HL-60 (cell line): ENCODE measurements around the gene GADD45GIP1.

Source experiments
- GABPA ChIP-seq: IDR thresholded peaks from 2 replicates; pipeline ENCODE4 v1.6.1; 2012; ENCODE audit warnings: low read depth
- POLR2AphosphoS5 ChIP-seq: IDR thresholded peaks from 2 replicates; pipeline ENCODE4 v1.6.1; 2012; ENCODE audit warnings: low read depth
- TF ChIP-seq, protein P1 (sequence below): IDR thresholded peaks from one replicate; pipeline ENCODE4 v1.5.1; 2011; ENCODE audit warnings: low read length, control low read depth, inconsistent platforms; ENCODE audit not compliant: insufficient read depth
- TF ChIP-seq, protein P2 (sequence below): IDR thresholded peaks from 2 replicates; pipeline ENCODE4 v1.6.1; 2012; ENCODE audit warnings: low read depth; ENCODE audit not compliant: insufficient replicate concordance

DNA sequence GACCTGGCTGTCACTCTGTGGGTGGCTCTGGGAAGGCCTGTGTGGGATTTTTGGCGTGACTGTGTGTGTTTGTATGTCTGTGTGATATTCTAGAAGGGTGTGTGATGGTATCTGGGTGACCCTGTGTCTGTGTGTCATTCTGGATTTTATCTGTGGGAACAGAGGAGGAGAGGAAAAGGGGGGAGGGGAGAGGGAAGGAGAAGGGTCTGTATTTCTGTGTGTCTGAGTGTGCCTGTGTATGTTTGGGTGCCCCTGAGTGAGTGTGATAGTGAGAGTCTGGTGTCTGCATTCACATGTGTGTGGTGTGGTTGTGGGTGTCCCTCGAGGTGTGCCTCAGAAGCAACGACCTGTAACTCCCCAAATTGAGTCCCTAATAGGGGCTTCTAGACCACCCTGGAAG lies 30.2 kb upstream of the GADD45GIP1 start:
- TF ChIP-seq POLR2AphosphoS5 (no peak), GABPA (no peak)
- TF ChIP-seq, protein P1, sequence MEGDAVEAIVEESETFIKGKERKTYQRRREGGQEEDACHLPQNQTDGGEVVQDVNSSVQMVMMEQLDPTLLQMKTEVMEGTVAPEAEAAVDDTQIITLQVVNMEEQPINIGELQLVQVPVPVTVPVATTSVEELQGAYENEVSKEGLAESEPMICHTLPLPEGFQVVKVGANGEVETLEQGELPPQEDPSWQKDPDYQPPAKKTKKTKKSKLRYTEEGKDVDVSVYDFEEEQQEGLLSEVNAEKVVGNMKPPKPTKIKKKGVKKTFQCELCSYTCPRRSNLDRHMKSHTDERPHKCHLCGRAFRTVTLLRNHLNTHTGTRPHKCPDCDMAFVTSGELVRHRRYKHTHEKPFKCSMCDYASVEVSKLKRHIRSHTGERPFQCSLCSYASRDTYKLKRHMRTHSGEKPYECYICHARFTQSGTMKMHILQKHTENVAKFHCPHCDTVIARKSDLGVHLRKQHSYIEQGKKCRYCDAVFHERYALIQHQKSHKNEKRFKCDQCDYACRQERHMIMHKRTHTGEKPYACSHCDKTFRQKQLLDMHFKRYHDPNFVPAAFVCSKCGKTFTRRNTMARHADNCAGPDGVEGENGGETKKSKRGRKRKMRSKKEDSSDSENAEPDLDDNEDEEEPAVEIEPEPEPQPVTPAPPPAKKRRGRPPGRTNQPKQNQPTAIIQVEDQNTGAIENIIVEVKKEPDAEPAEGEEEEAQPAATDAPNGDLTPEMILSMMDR, result no peak
- TF ChIP-seq, protein P2, sequence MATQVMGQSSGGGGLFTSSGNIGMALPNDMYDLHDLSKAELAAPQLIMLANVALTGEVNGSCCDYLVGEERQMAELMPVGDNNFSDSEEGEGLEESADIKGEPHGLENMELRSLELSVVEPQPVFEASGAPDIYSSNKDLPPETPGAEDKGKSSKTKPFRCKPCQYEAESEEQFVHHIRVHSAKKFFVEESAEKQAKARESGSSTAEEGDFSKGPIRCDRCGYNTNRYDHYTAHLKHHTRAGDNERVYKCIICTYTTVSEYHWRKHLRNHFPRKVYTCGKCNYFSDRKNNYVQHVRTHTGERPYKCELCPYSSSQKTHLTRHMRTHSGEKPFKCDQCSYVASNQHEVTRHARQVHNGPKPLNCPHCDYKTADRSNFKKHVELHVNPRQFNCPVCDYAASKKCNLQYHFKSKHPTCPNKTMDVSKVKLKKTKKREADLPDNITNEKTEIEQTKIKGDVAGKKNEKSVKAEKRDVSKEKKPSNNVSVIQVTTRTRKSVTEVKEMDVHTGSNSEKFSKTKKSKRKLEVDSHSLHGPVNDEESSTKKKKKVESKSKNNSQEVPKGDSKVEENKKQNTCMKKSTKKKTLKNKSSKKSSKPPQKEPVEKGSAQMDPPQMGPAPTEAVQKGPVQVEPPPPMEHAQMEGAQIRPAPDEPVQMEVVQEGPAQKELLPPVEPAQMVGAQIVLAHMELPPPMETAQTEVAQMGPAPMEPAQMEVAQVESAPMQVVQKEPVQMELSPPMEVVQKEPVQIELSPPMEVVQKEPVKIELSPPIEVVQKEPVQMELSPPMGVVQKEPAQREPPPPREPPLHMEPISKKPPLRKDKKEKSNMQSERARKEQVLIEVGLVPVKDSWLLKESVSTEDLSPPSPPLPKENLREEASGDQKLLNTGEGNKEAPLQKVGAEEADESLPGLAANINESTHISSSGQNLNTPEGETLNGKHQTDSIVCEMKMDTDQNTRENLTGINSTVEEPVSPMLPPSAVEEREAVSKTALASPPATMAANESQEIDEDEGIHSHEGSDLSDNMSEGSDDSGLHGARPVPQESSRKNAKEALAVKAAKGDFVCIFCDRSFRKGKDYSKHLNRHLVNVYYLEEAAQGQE, result no peak
